GM19463 (cell line): Measurements from ENCODE around the gene HIPK4.
A peak's percentile ranks its signal among the peaks of the same experiment; 100 is the strongest.

Source experiments
- ATAC-seq: cut with Tn5 transposase; IDR thresholded peaks from one replicate; pipeline ENCODE4 v1.9.1; 2021; ENCODE audit warnings: mild to moderate bottlenecking, moderate library complexity; ENCODE audit not compliant: unreplicated experiment

HIPK4 gene

GRCh38 chr19:40367577-40368434 is 22.2 kb downstream of the HIPK4 start:
- ATAC-seq: no peak

GRCh38 chr19:40366697-40367561 is 23.1 kb downstream of the HIPK4 start:
- ATAC-seq: no peak

- no peak for ATAC-seq
Observed at GRCh38 chr19:40365613-40366401, 24.2 kb downstream of the HIPK4 start.

- no peak for ATAC-seq
Observed at GRCh38 chr19:40365010-40365409, 25.0 kb downstream of the HIPK4 start.

- no peak for ATAC-seq
Observed at GRCh38 chr19:40363069-40363468, 26.9 kb downstream of the HIPK4 start.

GRCh38 chr19:40362160-40362559 is 27.8 kb downstream of the HIPK4 start:
- no peak for ATAC-seq

GRCh38 chr19:40360708-40361241 is 29.2 kb downstream of the HIPK4 start:
- ATAC-seq: no peak

- no peak for ATAC-seq
Observed at GRCh38 chr19:40360020-40360707, 29.8 kb downstream of the HIPK4 start.

GRCh38 chr19:40358773-40359172 is 31.2 kb downstream of the HIPK4 start:
- ATAC-seq: no peak

- ATAC-seq: no peak
Observed at GRCh38 chr19:40357640-40358039, 32.3 kb downstream of the HIPK4 start.

- no peak for ATAC-seq
Observed at GRCh38 chr19:40356681-40357595, 33.0 kb downstream of the HIPK4 start.

- ATAC-seq: no peak
Observed at GRCh38 chr19:40355975-40356680, 33.9 kb downstream of the HIPK4 start.

- no peak for ATAC-seq
Observed at GRCh38 chr19:40348961-40349507, 40.9 kb downstream of the HIPK4 start.

- peak; percentile 95 for ATAC-seq
Observed at GRCh38 chr19:40348125-40348913, 41.7 kb downstream of the HIPK4 start, which contains the start of the genes C19orf47 and PLD3. TSS of gene C19orf47 (minus strand) at chr19:40348397. CDS start at chr19:40341857, 6,540 bp downstream. TSS of gene PLD3 (plus strand) at chr19:40348695. CDS start at chr19:40366484, 17,789 bp downstream.

- no peak for ATAC-seq
Observed at GRCh38 chr19:40344422-40344821, 45.6 kb downstream of the HIPK4 start.

GRCh38 chr19:40342644-40343311 is 47.2 kb downstream of the HIPK4 start:
- ATAC-seq: no peak
